KMS-11 (cell line): ENCODE results near the gene ANO7.

Experiments used
- H2AFZ ChIP-seq: fragments of 200-600 bp; sonication (generic); 2 replicates; pipeline ENCODE4 v1.6.1; 2016; ENCODE audit warnings: antibody characterized with exemption, mixed run types, low read depth
- H3K27ac ChIP-seq: fragments of 200-600 bp; sonication (generic); 2 replicates; pipeline ENCODE4 v1.6.1; 2016; ENCODE audit warnings: mild to moderate bottlenecking, mixed run types
- H3K27me3 ChIP-seq: fragments of 200-600 bp; sonication (generic); 2 replicates; pipeline ENCODE4 v1.6.1; 2017; ENCODE audit warnings: mild to moderate bottlenecking, low read depth, mixed run types, moderate library complexity; ENCODE audit not compliant: insufficient read depth
- H3K36me3 ChIP-seq: fragments of 200-600 bp; sonication (generic); 2 replicates; pipeline ENCODE4 v1.6.1; 2017; ENCODE audit warnings: mild to moderate bottlenecking, mixed run types; ENCODE audit not compliant: insufficient read depth
- H3K4me1 ChIP-seq: fragments of 200-600 bp; sonication (generic); 2 replicates; pipeline ENCODE4 v1.6.1; 2016; ENCODE audit warnings: mild to moderate bottlenecking, low read depth, mixed run types; ENCODE audit not compliant: poor library complexity, severe bottlenecking
- H3K4me2 ChIP-seq: fragments of 200-600 bp; sonication (generic); 2 replicates; pipeline ENCODE4 v1.7.0; 2016; ENCODE audit warnings: mild to moderate bottlenecking, mixed run types
- H3K4me3 ChIP-seq: fragments of 200-600 bp; sonication (generic); IDR thresholded peaks from 2 replicates; pipeline ENCODE4 v1.6.1; 2017; ENCODE audit warnings: low read depth, low read length, mixed read lengths; ENCODE audit not compliant: insufficient read depth
- H3K79me2 ChIP-seq: fragments of 200-600 bp; sonication (generic); 2 replicates; pipeline ENCODE4 v1.6.1; 2016; ENCODE audit warnings: low read depth, mixed run types; ENCODE audit not compliant: insufficient read depth
- H3K9ac ChIP-seq: fragments of 200-600 bp; sonication (generic); 2 replicates; pipeline ENCODE4 v1.6.1; 2016; ENCODE audit warnings: mild to moderate bottlenecking, mixed run types
- H4K20me1 ChIP-seq: fragments of 200-600 bp; sonication (generic); 2 replicates; pipeline ENCODE4 v1.6.1; 2016; ENCODE audit warnings: mild to moderate bottlenecking, mixed run types; ENCODE audit not compliant: insufficient read depth
- CTCF ChIP-seq: fragments of 200-600 bp; sonication (generic); conservative IDR thresholded peaks from 2 replicates; pipeline ENCODE4 v1.6.1; 2017; ENCODE audit warnings: low read depth, mild to moderate bottlenecking, antibody characterized with exemption, low read length, moderate library complexity, mixed read lengths

ANO7 gene

GRCh38 chr2:241141214-241141770, 47.2 kb upstream of the ANO7 start:
- no peak overlapping the region for H3K4me3 ChIP-seq
- TF ChIP-seq CTCF, result no peak
- H3K4me1 ChIP-seq, result no peaks in the 10 kb centered on the region
- H2AFZ ChIP-seq, result no peak overlapping the region
- H4K20me1 ChIP-seq, result no peaks in the 10 kb centered on the region
- H3K27me3 ChIP-seq, result no peaks in the 10 kb centered on the region
- no peaks in the 10 kb centered on the region for H3K36me3 ChIP-seq
- H3K4me2 ChIP-seq, result no peak overlapping the region
- no peak overlapping the region for H3K27ac ChIP-seq
- H3K79me2 ChIP-seq, result no peaks in the 10 kb centered on the region
- no peak overlapping the region for H3K9ac ChIP-seq

GRCh38 chr2:241142063-241142462, 46.4 kb upstream of the ANO7 start:
- no peak for TF ChIP-seq CTCF
- H3K4me3 ChIP-seq, result no peak overlapping the region
- H3K36me3 ChIP-seq, result no peaks in the 10 kb centered on the region
- H3K9ac ChIP-seq, result no peak overlapping the region
- H3K79me2 ChIP-seq, result no peaks in the 10 kb centered on the region
- no peak overlapping the region for H3K27ac ChIP-seq
- no peaks in the 10 kb centered on the region for H3K4me1 ChIP-seq
- H2AFZ ChIP-seq, result no peak overlapping the region
- H4K20me1 ChIP-seq, result no peaks in the 10 kb centered on the region
- no peaks in the 10 kb centered on the region for H3K27me3 ChIP-seq
- H3K4me2 ChIP-seq, result no peak overlapping the region

GRCh38 chr2:241142593-241142992, 45.9 kb upstream of the ANO7 start:
- no peak overlapping the region for H3K4me3 ChIP-seq
- H3K36me3 ChIP-seq, result no peaks in the 10 kb centered on the region
- no peak overlapping the region for H2AFZ ChIP-seq
- H3K4me2 ChIP-seq, result no peak overlapping the region
- H3K79me2 ChIP-seq, result no peaks in the 10 kb centered on the region
- no peak for TF ChIP-seq CTCF
- H3K27me3 ChIP-seq, result no peaks in the 10 kb centered on the region
- no peak overlapping the region for H3K9ac ChIP-seq
- no peaks in the 10 kb centered on the region for H3K4me1 ChIP-seq
- no peak overlapping the region for H3K27ac ChIP-seq
- H4K20me1 ChIP-seq, result no peaks in the 10 kb centered on the region

GRCh38 chr2:241146286-241146685, 42.2 kb upstream of the ANO7 start:
- Histone ChIP-seq H3K4me3 (no peak overlapping the region), H3K27me3 (no peaks in the 10 kb centered on the region), H3K9ac (no peak overlapping the region), H3K4me1 (peaks cover 8% of the 10 kb centered on the region), H3K27ac (no peak overlapping the region), H2AFZ (no peak overlapping the region), H3K4me2 (no peak overlapping the region), H3K79me2 (peaks cover 5% of the 10 kb centered on the region; the same call in 1 of the 2 replicates), H4K20me1 (no peaks in the 10 kb centered on the region), H3K36me3 (no peaks in the 10 kb centered on the region)
- no peak for TF ChIP-seq CTCF
